Measurements from ENCODE around the gene TMEM123. TPM values are rescaled to one million over a fixed set of nuclear protein-coding genes. Genes with fewer than 3 reads are reported as not detected.

Gene TMEM123
- polyA plus RNA-seq, 3 donors: 68.7 to 368 (median 263) TPM

GRCh38 chr11:102436976-102437375 lies 15.6 kb downstream of the TMEM123 start:
- no peak for DNase-seq
- WGBS (ENCODE audit: insufficient coverage): no CpG with 5 or more reads among the region's 2 CpGs
- H3K27me3 ChIP-seq (ENCODE audit: control insufficient read depth in 2 of 2, insufficient read depth in 2 of 2, low read length in 2 of 2): no peaks in the 10 kb centered on the region
- H3K4me2 ChIP-seq (replicated peaks; ENCODE audit: extremely low read depth, low read length, poor library complexity, severe bottlenecking): no peak overlapping the region
- peaks cover 48 to 58% of the 10 kb centered on the region in 2 donors for H3K36me3 Mint-ChIP-seq
- no peak for TF ChIP-seq CTCF (IDR thresholded peaks at IDR 0.05)
- peaks cover 7 to 10% of the 10 kb centered on the region in 2 donors for H3K4me1 ChIP-seq (ENCODE audit: control insufficient read depth in 1 of 2, insufficient read depth in 2 of 2, low read length in 2 of 2)
- H2AFZ ChIP-seq (ENCODE audit: insufficient read depth, low read depth, low read length, poor library complexity, severe bottlenecking): no peak overlapping the region
- intact Hi-C loops (cut with micrococcal nuclease): no loop called here
- peak overlapping the region in 3 of 7 donors; percentile 11 to 27 (median 25) for H3K27ac Mint-ChIP-seq
- H3K79me2 ChIP-seq (ENCODE audit: insufficient read depth, low read length): peaks cover 72% of the 10 kb centered on the region
- no peak overlapping the region for H3K4me3 ChIP-seq (replicated peaks in 1 of 3; ENCODE audit: low read depth in 2 of 3, low read length in 3 of 3)
- peaks cover 0 to 39% of the 10 kb centered on the region in 2 donors for H3K36me3 ChIP-seq (replicated peaks in 1 of 2; ENCODE audit: control insufficient read depth in 1 of 2, insufficient read depth in 2 of 2, low read length in 2 of 2)
- H3K9me3 ChIP-seq (replicated peaks in 1 of 2; ENCODE audit: control insufficient read depth in 1 of 2, insufficient read depth in 1 of 2, low read length in 2 of 2): peaks cover 0 to 8% of the 10 kb centered on the region in 2 donors
- peak overlapping the region in 1 of 2 donors; percentile 21 for H3K27ac ChIP-seq (ENCODE audit: low read depth in 1 of 2, low read length in 2 of 2)
- H3K4me3 Mint-ChIP-seq: no peak overlapping the region
- peaks cover 27% of the 10 kb centered on the region for H3K4me1 Mint-ChIP-seq
- H4K20me1 ChIP-seq (ENCODE audit: insufficient read depth, low read length): peaks cover 65% of the 10 kb centered on the region
- H3K9ac ChIP-seq (ENCODE audit: insufficient read depth, low read length, poor library complexity, severe bottlenecking): no peak overlapping the region
- H3K27me3 Mint-ChIP-seq (ENCODE audit: low read depth in 3 of 3): peaks cover 0 to 2% (median 0%) of the 10 kb centered on the region in 3 donors
- H3K9me3 Mint-ChIP-seq: peaks cover 2 to 14% (median 8%) of the 10 kb centered on the region in 7 donors

GRCh38 chr11:102436561-102436960 lies 16.0 kb downstream of the TMEM123 start:
- H3K27me3 ChIP-seq (ENCODE audit: control insufficient read depth in 2 of 2, insufficient read depth in 2 of 2, low read length in 2 of 2): no peaks in the 10 kb centered on the region
- H3K4me3 ChIP-seq (replicated peaks in 1 of 3; ENCODE audit: low read depth in 2 of 3, low read length in 3 of 3): no peak overlapping the region
- intact Hi-C loops (cut with micrococcal nuclease): no loop called here
- H3K9me3 ChIP-seq (replicated peaks in 1 of 2; ENCODE audit: control insufficient read depth in 1 of 2, insufficient read depth in 1 of 2, low read length in 2 of 2): peaks cover 0 to 8% of the 10 kb centered on the region in 2 donors
- H3K4me2 ChIP-seq (replicated peaks; ENCODE audit: extremely low read depth, low read length, poor library complexity, severe bottlenecking): no peak overlapping the region
- H3K9ac ChIP-seq (ENCODE audit: insufficient read depth, low read length, poor library complexity, severe bottlenecking): no peak overlapping the region
- H3K4me1 ChIP-seq (ENCODE audit: control insufficient read depth in 1 of 2, insufficient read depth in 2 of 2, low read length in 2 of 2): peaks cover 7 to 10% of the 10 kb centered on the region in 2 donors
- DNase-seq: peak; percentile 14 to 62 (median 37)
- peaks cover 75% of the 10 kb centered on the region for H3K79me2 ChIP-seq (ENCODE audit: insufficient read depth, low read length)
- H4K20me1 ChIP-seq (ENCODE audit: insufficient read depth, low read length): peaks cover 67% of the 10 kb centered on the region
- Mint-ChIP-seq H3K9me3 (peaks cover 2 to 17% (median 10%) of the 10 kb centered on the region in 7 donors), H3K36me3 (peaks cover 51 to 62% of the 10 kb centered on the region in 2 donors), H3K27me3 (ENCODE audit: low read depth in 3 of 3) (peaks cover 0 to 2% (median 0%) of the 10 kb centered on the region in 3 donors), H3K4me1 (peaks cover 29% of the 10 kb centered on the region), H3K27ac (peak overlapping the region in 1 of 7 donors; percentile 27), H3K4me3 (no peak overlapping the region)
- peaks cover 0 to 43% of the 10 kb centered on the region in 2 donors for H3K36me3 ChIP-seq (replicated peaks in 1 of 2; ENCODE audit: control insufficient read depth in 1 of 2, insufficient read depth in 2 of 2, low read length in 2 of 2)
- WGBS (ENCODE audit: insufficient coverage): no CpG with 5 or more reads among the region's 3 CpGs
- TF ChIP-seq CTCF (IDR thresholded peaks at IDR 0.05): no peak
- H3K27ac ChIP-seq (ENCODE audit: low read depth in 1 of 2, low read length in 2 of 2): peak overlapping the region in 1 of 2 donors; percentile 21
- H2AFZ ChIP-seq (ENCODE audit: insufficient read depth, low read depth, low read length, poor library complexity, severe bottlenecking): no peak overlapping the region

All from CD14-positive monocyte (primary cell).